Hepatocyte (in vitro differentiated cells): ENCODE data around the gene FOXD4L1.
"Not testable (repeated sequence)": the region's sequence is repeated elsewhere in the genome, so short reads cannot be mapped to it uniquely, and the experiment has no call there.

Source experiments
- CTCF ChIP-seq: fragments of 200-600 bp; sonication (generic); IDR thresholded peaks from 2 replicates; pipeline ENCODE4 v1.5.1; 2016; ENCODE audit warnings: antibody characterized with exemption, mild to moderate bottlenecking; ENCODE audit not compliant: poor library complexity
- EZH2phosphoT487 ChIP-seq: fragments of 200-600 bp; sonication (generic); IDR thresholded peaks from one replicate; pipeline ENCODE4 v1.6.1; 2018; ENCODE audit warnings: antibody characterized with exemption, mild to moderate bottlenecking, low read depth, moderate library complexity; ENCODE audit not compliant: unreplicated experiment, severe bottlenecking

GRCh38 chr2:113515995-113516394 is 17.5 kb downstream of the FOXD4L1 start:
- not testable (repeated sequence) for TF ChIP-seq CTCF, EZH2phosphoT487
